IPS-NIHi7 (cell line): ENCODE measurements around the gene KIAA0232.
"Not testable (repeated sequence)": the region's sequence is repeated elsewhere in the genome, so short reads cannot be mapped to it uniquely, and the experiment has no call there.

ENCODE experiments used
- DNase-seq: peaks from one replicate; pipeline ENCODE4 v3.0.0; 2012; ENCODE audit warnings: mixed read lengths; ENCODE audit errors: extremely low spot score

Gene KIAA0232

DNA sequence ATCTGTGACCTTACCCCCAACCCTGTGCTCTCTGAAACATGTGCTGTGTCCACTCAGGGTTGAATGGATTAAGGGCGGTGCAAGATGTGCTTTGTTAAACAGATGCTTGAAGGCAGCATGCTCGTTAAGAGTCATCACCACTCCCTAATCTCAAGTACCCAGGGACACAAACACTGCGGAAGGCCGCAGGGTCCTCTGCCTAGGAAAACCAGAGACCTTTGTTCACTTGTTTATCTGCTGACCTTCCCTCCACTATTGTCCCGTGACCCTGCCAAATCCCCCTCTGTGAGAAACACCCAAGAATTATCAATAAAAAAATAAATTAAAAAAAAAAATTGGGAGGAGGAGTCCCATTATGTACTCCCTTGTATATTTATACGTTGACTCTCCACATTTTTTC, 26.2 kb upstream of the KIAA0232 start:
- DNase-seq, result not testable (repeated sequence)

DNA sequence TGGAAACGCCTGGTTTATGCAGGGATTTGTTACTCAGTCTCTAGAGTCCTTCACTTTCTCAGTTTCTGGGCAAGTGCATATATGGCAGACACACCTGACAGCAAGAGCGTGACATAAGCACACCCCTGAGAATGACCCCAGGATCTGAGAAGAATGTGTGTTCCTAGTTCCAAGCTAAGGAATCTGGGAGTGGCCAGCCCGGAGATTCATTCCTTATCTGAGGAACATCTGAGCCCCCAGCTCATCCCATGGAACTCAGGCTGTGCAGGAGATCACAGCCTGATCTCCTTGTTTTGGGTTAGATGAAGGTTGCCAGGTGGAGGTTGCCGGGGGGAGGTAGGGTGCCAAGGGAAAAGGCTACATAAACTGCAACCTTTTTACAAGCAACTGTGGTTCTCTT, 23.8 kb upstream of the KIAA0232 start:
- no peak for DNase-seq

DNA sequence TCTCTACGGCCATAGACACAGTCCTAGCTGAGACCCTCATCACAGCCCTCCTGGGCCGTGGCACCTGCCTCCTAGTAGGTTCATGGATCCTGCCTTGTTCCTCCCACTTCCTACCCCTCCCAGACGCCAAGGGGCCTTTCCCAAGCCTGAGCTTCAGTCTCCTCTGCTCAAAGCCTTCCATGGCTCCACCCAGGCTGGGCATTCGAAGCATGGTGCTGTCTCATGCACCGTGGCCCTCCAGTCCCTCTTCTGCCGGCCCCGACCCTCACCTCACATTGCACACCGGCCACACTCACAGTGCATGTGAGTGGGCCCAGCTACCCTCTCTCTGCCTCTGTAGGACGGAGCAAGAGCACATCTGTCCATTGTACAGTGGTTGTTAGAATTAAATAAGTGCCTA, 21.7 kb upstream of the KIAA0232 start:
- no peak for DNase-seq

DNA sequence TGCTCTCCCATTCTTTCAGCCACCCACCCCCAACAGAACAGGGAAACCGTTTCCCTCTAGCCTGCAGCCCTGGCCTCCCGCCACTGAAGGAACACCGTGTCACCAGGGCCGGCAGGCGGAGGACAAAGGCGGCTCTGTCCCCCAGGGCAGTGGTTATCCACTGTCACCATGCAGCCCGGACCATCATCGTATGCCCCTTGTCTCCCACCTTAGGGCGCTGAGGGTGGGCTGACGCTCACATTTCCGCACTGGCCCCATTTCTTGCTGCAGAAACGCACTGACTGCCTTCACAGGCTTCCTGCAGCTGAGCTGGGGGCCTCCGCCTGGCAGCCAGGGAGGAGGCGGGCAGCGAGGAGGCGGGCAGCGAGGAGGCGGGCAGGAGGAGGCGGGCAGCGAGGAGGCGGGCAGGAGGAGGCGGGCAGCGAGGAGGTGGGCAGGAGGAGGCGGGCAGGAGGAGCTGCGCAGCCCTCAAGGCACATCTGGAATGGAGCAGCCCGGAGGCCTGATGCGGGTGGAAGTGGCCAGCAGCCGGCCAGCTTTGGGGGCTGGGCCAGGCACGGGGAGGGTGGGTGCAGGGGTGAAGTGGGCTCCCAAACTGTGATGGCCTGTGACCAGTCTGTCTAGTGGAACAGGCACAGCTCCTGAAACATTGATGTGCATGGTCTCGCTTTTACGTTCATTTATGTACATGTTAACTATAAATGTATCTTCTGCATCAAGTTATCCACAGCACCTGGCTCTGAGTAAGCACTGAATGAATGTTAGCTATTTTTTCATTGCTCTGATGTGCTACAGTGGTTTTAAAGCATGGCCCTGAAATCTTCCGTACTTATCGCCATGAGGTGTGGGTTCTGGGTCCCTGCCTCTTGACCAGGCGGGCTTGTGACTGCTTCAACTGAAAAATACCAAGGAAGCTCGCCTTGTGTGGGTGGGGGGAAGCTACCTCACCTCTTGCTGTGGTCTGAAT, 20.6 kb upstream of the KIAA0232 start:
- DNase-seq, result no peak

DNA sequence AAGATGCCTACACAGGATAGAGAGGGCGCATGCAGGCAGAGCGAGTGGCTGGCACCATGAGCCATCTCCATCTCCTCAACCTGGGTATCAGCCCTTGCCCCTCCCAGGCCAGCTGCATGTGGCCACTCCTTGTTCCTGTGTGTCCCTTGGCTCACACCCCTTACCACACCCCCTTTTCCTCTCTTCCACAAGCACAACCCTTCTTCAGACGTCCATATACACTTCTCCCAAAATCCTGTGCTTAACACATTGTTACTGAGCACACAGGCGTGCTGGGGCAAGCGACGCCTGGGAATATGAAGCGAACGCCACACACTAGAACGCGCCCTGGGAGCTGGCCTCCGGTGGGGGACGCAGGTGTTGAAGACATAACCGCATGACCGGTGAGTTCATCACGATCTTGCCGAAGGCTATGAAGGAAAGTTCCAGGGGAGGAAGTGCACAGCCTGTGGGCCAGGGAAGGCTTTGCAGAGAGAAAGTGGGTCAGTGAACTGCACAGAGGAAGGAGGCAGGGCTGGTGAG, 19.1 kb upstream of the KIAA0232 start:
- no peak for DNase-seq

GRCh38 chr4:6764976-6765620, 17.4 kb upstream of the KIAA0232 start:
- no peak for DNase-seq

GRCh38 chr4:6765703-6766102, 16.8 kb upstream of the KIAA0232 start:
- DNase-seq, result no peak

DNA sequence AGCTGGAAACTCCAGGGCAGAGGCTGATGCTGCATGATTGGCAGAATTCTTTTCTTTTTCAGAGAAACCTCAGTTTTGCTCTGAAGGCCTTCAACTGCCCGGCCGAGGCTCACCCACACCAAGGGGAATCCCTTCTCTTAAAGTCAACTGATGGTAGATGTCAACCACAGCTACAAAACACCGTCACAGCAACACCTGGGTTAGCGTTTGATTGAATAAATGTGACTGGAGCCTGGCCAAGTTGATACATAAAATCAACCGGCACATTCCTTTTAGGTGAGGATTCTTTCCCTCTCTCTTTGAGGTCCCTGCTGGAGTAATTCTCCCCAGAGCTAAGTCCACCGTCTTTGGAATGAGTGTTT, 15.2 kb upstream of the KIAA0232 start:
- DNase-seq, result no peak

- DNase-seq, result no peak
Measured at GRCh38 chr4:6767748-6768538, 14.6 kb upstream of the KIAA0232 start.

- DNase-seq, result no peak
Measured at GRCh38 chr4:6768539-6768905, 14.0 kb upstream of the KIAA0232 start.

GRCh38 chr4:6769233-6769988, 13.1 kb upstream of the KIAA0232 start:
- DNase-seq, result no peak

- DNase-seq, result no peak
Measured at GRCh38 chr4:6769989-6770420, 12.5 kb upstream of the KIAA0232 start.

GRCh38 chr4:6770581-6771228, 11.8 kb upstream of the KIAA0232 start:
- DNase-seq, result no peak

- no peak for DNase-seq
Measured at GRCh38 chr4:6771229-6771671, 11.3 kb upstream of the KIAA0232 start.

DNA sequence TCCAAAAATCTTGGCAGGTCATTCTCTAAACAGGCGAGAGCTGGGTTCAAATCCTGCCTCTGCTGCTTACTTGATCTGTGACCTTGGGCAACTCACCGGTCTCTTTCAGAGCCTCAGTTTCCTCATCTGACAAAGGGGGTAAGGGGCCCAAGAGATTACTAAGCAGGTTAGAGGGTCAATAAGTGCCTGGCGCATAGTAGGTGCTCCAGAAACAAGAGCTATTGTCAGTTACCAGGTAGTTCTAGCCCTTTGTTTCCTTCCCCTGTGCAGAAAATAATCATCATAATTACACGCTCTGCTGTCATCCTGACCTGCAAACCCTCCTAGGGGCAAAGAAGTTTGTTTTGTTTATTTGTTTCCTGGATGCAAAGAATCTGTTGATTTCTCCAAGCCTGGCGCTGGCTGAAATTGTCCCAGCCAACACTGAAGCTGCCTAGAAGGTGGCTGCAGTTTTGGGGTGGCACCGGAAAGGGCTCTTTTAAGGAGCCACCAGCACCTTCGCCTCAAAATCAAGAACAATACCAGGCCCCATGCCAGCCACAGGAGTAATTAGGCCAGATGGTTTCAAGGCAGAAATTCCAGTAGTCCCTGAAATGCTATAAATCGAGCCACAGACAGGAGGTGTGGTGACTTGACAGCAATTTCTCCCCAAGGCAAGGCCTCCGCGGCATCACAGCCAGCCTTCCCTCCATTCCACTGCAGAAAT, 10.2 kb upstream of the KIAA0232 start:
- no peak for DNase-seq

DNA sequence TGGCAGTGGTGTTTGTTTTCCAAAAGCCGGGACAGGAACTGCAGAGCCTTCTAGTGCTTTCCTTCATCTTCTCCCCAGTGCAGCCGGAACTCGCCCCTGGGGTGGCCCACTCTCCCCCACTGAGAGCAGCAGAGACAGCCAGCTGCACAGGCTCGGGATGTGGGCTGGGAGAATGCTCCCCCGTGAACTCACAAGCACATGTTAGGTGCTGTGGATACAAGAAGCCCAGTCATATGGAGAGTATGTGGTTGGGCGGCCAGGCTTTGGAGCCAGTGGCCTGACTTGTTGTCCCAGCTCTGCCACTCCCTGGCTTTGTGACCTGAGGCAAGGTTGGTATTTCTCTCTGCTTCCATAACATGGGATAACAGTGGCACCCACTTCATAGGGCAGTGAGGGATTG, 9.4 kb upstream of the KIAA0232 start:
- DNase-seq, result no peak

DNA sequence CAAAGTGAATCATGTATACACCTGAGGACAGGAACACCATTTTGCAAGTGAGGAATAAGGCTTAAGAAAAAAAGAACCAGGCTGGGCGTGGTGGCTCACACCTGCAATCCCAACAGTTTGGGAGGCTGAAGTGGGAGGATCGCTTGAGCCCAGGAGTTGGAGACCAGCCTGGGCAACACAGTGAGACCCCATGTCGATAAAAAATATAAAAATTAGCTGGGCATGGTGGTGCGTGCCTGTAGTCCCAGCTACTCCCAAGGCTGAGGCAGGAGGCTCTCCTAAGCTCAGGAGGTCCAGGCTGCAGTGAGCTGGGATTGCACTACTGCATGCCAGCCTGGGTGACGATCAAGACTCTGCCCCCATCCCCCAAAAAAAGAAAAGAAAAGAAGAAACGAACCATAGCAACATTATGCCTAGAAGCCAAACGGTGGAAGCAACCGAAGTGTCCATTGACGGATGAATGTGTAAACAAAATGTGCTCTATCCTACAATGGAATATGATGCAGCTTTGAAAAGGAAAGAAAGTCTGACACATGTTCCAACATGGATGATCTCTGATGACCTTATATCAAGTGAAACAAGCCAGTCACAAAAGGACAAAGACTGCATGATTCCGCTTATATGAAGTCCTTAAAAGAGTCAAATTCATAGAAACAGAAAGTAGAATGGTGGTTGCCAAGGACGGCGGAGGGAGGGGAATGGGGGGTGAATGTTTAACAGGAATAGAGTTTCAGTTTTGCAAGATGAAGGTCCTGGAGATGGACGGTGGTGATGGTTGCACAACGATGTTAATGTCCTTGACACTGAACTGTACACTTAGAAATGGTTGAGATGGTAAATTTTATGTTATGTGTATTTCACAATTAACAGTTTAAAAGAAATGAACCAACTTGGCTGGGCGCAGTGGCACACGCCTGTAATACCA, 8.6 kb upstream of the KIAA0232 start:
- DNase-seq, result no peak

DNA sequence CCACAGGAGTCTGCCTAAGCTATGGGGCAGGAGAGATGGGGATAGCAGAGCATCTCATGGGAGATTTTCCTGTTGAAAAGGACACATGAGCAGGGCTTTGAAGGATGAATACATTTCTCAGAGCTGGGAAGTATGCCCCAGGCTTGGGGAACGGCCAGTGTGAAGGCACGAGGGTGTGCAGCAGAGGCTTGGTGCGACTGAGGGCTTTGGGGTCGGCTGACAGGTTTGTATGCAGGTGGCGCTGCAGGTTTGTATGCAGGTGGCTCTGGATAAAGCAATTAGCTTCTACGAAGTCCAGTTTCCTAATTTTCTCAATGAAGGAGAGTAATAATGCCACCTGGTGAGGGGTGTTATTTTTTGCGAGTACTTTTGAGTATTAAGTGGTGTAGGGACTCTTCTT, 6.8 kb upstream of the KIAA0232 start:
- no peak for DNase-seq
